ENCODE data around the gene HK2.

DNA sequence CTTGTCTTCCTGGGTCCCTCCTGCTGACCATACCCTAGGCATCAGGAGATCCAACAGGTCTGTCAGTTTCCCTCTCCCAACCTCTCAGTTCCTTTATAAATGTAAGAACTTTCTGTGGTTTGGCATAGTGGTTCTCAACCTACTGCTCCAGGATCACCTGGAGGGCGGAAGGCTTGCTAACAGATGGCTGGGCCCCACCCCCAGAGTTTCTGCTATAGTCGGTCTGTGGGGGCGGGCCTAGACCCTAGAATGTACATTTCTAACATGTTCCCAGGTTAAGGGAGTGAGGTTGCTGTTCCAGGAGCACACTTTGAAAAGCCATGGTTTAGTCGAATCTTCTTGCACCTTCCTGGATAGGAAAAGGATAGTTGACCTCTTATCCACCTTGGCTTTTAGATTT lies 37.0 kb downstream of the HK2 start:
- no peak for TF ChIP-seq CTCF (IDR thresholded peaks at IDR 0.05; ENCODE audit: low read length)
- no peak for TF ChIP-seq EZH2 (IDR thresholded peaks at IDR 0.05; ENCODE audit: borderline replicate concordance, low read length)
